H1 (cell line): Measurements from ENCODE around the gene CHD6. TPM values are rescaled to one million over a fixed set of nuclear protein-coding genes. Genes with fewer than 3 reads are reported as not detected.

Experiments
- CTCF ChIA-PET: fragments of 300-600 bp; sonication (Branson Sonifier 250); formaldehyde crosslinking; loops from one replicate; lab custom pipeline; 2021; ENCODE audit not compliant: partially characterized antibody; lab: Charles Lee
- POLR2A ChIA-PET: fragments of 300-600 bp; sonication (Branson Sonifier 250); formaldehyde crosslinking; loops from one replicate; lab custom pipeline; 2021; ENCODE audit warnings: inconsistent platforms; ENCODE audit not compliant: partially characterized antibody; lab: Charles Lee
- DNase-seq, 2 experiments: peaks; one replicate each; pipeline versions ENCODE4 v3.0.0 to v3.0.0-alpha.2; 2010 to 2022; ENCODE audit warnings: low spot score in 2 of 2, low read depth in 1 of 2, mixed read lengths in 1 of 2
- FAIRE-seq: peaks from 2 replicates; lab custom pipeline; 2011; peaks lifted over from hg19 to GRCh38; lab: Jason Lieb, UNC
- H2AFZ ChIP-seq: 2 replicates; pipeline ENCODE4 v1.8.1; 2012; ENCODE audit warnings: low read length, inconsistent platforms
- H2AK5ac ChIP-seq: 2 replicates; pipeline ENCODE4 v1.6.1; 2013; ENCODE audit warnings: low read depth, low read length
- H2BK120ac ChIP-seq: replicated peaks from 2 replicates; pipeline ENCODE3; 2013; ENCODE audit warnings: low read depth, low read length, inconsistent platforms
- H2BK12ac ChIP-seq: 2 replicates; pipeline ENCODE4 v1.6.1; 2013; ENCODE audit warnings: low read depth, low read length
- H2BK15ac ChIP-seq: 2 replicates; pipeline ENCODE4 v1.6.1; 2013; ENCODE audit warnings: low read length
- H2BK20ac ChIP-seq: 2 replicates; pipeline ENCODE4 v1.6.1; 2013; ENCODE audit warnings: low read length
- H2BK5ac ChIP-seq: 2 replicates; pipeline ENCODE4 v1.6.1; 2013; ENCODE audit warnings: low read depth, low read length
- H3K14ac ChIP-seq: 2 replicates; pipeline ENCODE4 v1.6.1; 2013; ENCODE audit warnings: inconsistent platforms; ENCODE audit not compliant: insufficient read length
- H3K18ac ChIP-seq: 2 replicates; pipeline ENCODE4 v1.6.1; 2013; ENCODE audit warnings: low read length; ENCODE audit errors: extremely low read depth
- H3K23ac ChIP-seq: 2 replicates; pipeline ENCODE4 v1.6.1; 2013; ENCODE audit warnings: inconsistent platforms; ENCODE audit not compliant: insufficient read length
- H3K23me2 ChIP-seq: 2 replicates; pipeline ENCODE4 v1.6.1; 2013; ENCODE audit warnings: low read depth, low read length
- H3K27ac ChIP-seq: 2 replicates; pipeline ENCODE4 v1.6.1; 2011; ENCODE audit warnings: low read depth, low read length, inconsistent platforms
- H3K27me3 ChIP-seq, 4 experiments: replicated peaks in 1 of 4; 1 replicate in 1 of 4; 2 replicates in 3 of 4; pipeline versions ENCODE4 v1.6.1 to v1.8.1; 2011 to 2013; ENCODE audit warnings: low read length in 3 of 4, mild to moderate bottlenecking in 3 of 4, inconsistent platforms in 2 of 4, mixed read lengths in 2 of 4, moderate library complexity in 1 of 4; ENCODE audit not compliant: control insufficient read depth in 3 of 4, insufficient read depth in 3 of 4; ENCODE audit errors: extremely low read depth in 1 of 4
- H3K36me3 ChIP-seq, 4 experiments: 2 replicates each; pipeline versions ENCODE4 v1.6.1 to v1.8.1; 2011 to 2013; ENCODE audit warnings: mild to moderate bottlenecking in 4 of 4, low read length in 3 of 4, moderate library complexity in 2 of 4, control low read depth in 1 of 4, inconsistent platforms in 1 of 4; ENCODE audit not compliant: insufficient read depth in 4 of 4, control insufficient read depth in 2 of 4
- H3K4ac ChIP-seq: replicated peaks from 2 replicates; pipeline ENCODE3; 2013; ENCODE audit warnings: low read length, low read depth, mixed read lengths, inconsistent platforms; ENCODE audit not compliant: insufficient read length
- H3K4me1 ChIP-seq, 4 experiments: replicated peaks in 1 of 4; 1 replicate in 1 of 4; 2 replicates in 3 of 4; pipeline versions ENCODE4 v1.6.1 to v1.8.1; 2011 to 2013; ENCODE audit warnings: low read length in 3 of 4, inconsistent platforms in 2 of 4, mixed read lengths in 1 of 4; ENCODE audit not compliant: insufficient read depth in 4 of 4, control insufficient read depth in 3 of 4
- H3K4me2 ChIP-seq, 2 experiments: 2 replicates each; pipeline versions ENCODE4 v1.6.1 to v1.8.1; 2011 to 2013; ENCODE audit warnings: low read depth in 2 of 2, low read length in 2 of 2, control low read depth in 1 of 2, inconsistent platforms in 1 of 2, mild to moderate bottlenecking in 1 of 2; ENCODE audit not compliant: insufficient read depth in 1 of 2
- H3K4me3 ChIP-seq, 4 experiments: fragments of 200-600, 300-600 bp in 1 of 4; sonication (generic), shearing (Covaris generic), sonication (Bioruptor Twin) in 1 of 4; 2 replicates each; pipeline versions ENCODE4 v1.5.1 to v1.8.1; 2011 to 2016; ENCODE audit warnings: low read length in 4 of 4, low read depth in 3 of 4, control low read depth in 2 of 4, inconsistent platforms in 2 of 4, mild to moderate bottlenecking in 2 of 4, mixed read lengths in 1 of 4, moderate library complexity in 1 of 4; ENCODE audit not compliant: insufficient read depth in 2 of 4; ENCODE audit errors: extremely low read depth in 1 of 4
- H3K56ac ChIP-seq: replicated peaks from 2 replicates; pipeline ENCODE3; 2013; ENCODE audit warnings: low read depth, mild to moderate bottlenecking, mixed read lengths, low read length, inconsistent platforms; ENCODE audit not compliant: insufficient read length
- H3K79me1 ChIP-seq: 2 replicates; pipeline ENCODE4 v1.6.1; 2013; ENCODE audit warnings: low read depth, low read length, control low read depth
- H3K79me2 ChIP-seq, 2 experiments: 2 replicates each; pipeline versions ENCODE4 v1.6.1 to v1.8.1; 2012 to 2013; ENCODE audit warnings: low read length in 2 of 2, mild to moderate bottlenecking in 2 of 2, inconsistent platforms in 1 of 2; ENCODE audit not compliant: insufficient read depth in 2 of 2, control insufficient read depth in 1 of 2
- H3K9ac ChIP-seq, 4 experiments: replicated peaks in 1 of 4; 1 replicate in 1 of 4; 2 replicates in 3 of 4; pipeline versions ENCODE4 v1.6.1 to v1.8.1; 2011 to 2013; ENCODE audit warnings: low read depth in 3 of 4, low read length in 3 of 4, control low read depth in 2 of 4, mild to moderate bottlenecking in 2 of 4, moderate library complexity in 2 of 4, inconsistent platforms in 1 of 4; ENCODE audit errors: extremely low read depth in 1 of 4
- H3K9me3 ChIP-seq, 2 experiments: 2 replicates each; pipeline versions ENCODE4 v1.6.1 to v1.8.1; 2012 to 2013; ENCODE audit warnings: mild to moderate bottlenecking in 2 of 2, moderate library complexity in 2 of 2, control low read depth in 1 of 2, inconsistent platforms in 1 of 2, low read depth in 1 of 2, low read length in 1 of 2, mixed read lengths in 1 of 2; ENCODE audit not compliant: insufficient read depth in 2 of 2
- H4K20me1 ChIP-seq, 2 experiments: replicated peaks in 1 of 2; 2 replicates each; pipeline versions ENCODE3 to v1.8.1; 2011 to 2013; ENCODE audit warnings: inconsistent platforms in 2 of 2, low read length in 2 of 2, mild to moderate bottlenecking in 1 of 2; ENCODE audit not compliant: insufficient read depth in 2 of 2, control insufficient read depth in 1 of 2
- H4K5ac ChIP-seq: 2 replicates; pipeline ENCODE4 v1.6.1; 2013; ENCODE audit warnings: low read length, low read depth, mixed read lengths, inconsistent platforms; ENCODE audit not compliant: insufficient read length
- H4K8ac ChIP-seq: 2 replicates; pipeline ENCODE4 v1.8.0; 2013; ENCODE audit warnings: mild to moderate bottlenecking, moderate library complexity, low read length, inconsistent platforms; ENCODE audit not compliant: insufficient read depth; ENCODE audit errors: extremely low read depth
- H4K91ac ChIP-seq: replicated peaks from 2 replicates; pipeline ENCODE3; 2013; ENCODE audit warnings: low read length, mixed read lengths, inconsistent platforms; ENCODE audit not compliant: insufficient read length
- GTF2F1 ChIP-seq: IDR thresholded peaks from 2 replicates; pipeline ENCODE4 v1.6.1; 2012; ENCODE audit warnings: low read depth, low read length, improper control_type of control experiment, borderline replicate concordance
- JUN ChIP-seq: IDR thresholded peaks from 2 replicates; pipeline ENCODE4 v1.6.1; 2011; ENCODE audit warnings: low read depth, mild to moderate bottlenecking, improper control_type of control experiment, low read length
- SIN3A ChIP-seq, 2 experiments: IDR thresholded peaks in 1 of 2; conservative IDR thresholded peaks in 1 of 2; 2 replicates each; pipeline ENCODE4 v1.6.1; 2011 to 2012; ENCODE audit warnings: low read length in 2 of 2, improper control_type of control experiment in 1 of 2, low read depth in 1 of 2, mild to moderate bottlenecking in 1 of 2
- TAF1 ChIP-seq: IDR thresholded peaks from 2 replicates; pipeline ENCODE4 v1.6.1; 2011; ENCODE audit warnings: mild to moderate bottlenecking, low read depth, low read length
- TCF12 ChIP-seq: IDR thresholded peaks from 2 replicates; pipeline ENCODE4 v1.6.1; 2011; ENCODE audit warnings: low read depth, mild to moderate bottlenecking, low read length
- WGBS, 2 experiments: shearing (Covaris generic) in 1 of 2; methylation state at CpG; one replicate each; pipeline versions ENCODE4 v1.1.6 to v1.1.7; 2013 to 2015; ENCODE audit warnings: low lambda C conversion rate in 2 of 2, mixed read lengths in 2 of 2, inconsistent platforms in 1 of 2, low coverage in 1 of 2, missing lambda C conversion rate in 1 of 2; ENCODE audit not compliant: insufficient replicate concordance in 2 of 2, insufficient coverage in 1 of 2, insufficient read length in 1 of 2; ENCODE audit errors: extremely low coverage in 1 of 2, missing lambda C conversion rate in 1 of 2; 5-methylcytosine and 5-hydroxymethylcytosine counted together
- polyA plus RNA-seq, 7 experiments: library from polyadenylated mRNA; depleted of rRNA in 3 of 7; stranded (reverse) in 5 of 7; unstranded in 2 of 7; fragments of >200 nt in 5 of 7; fragments of 200-250 nt in 2 of 7; gene quantifications; 1 replicate in 5 of 7; 2 replicates in 1 of 7; 4 replicates in 1 of 7; pipeline versions ENCODE4 v1.2.1 to v1.2.3, GENCODE V29; 2011 to 2013; ENCODE audit warnings: missing spikeins in 2 of 7, mixed read lengths in 2 of 7
- total RNA-seq: library from RNA; stranded (reverse); fragmentation: NEBNext Ultra II Directional; extraction: Animal tissue kit (Norgen Biotek cat#: 25700); gene quantifications from 2 replicates; pipeline ENCODE4 v1.2.1, GENCODE V29; 2021
- TF ChIP-seq, protein P1 (sequence below), 3 experiments: IDR thresholded peaks; 1 replicate in 2 of 3; 2 replicates in 1 of 3; pipeline versions ENCODE4 v1.5.1 to v1.6.1; 2011; ENCODE audit warnings: low read length in 3 of 3, mild to moderate bottlenecking in 3 of 3, inconsistent platforms in 2 of 3, low read depth in 1 of 3, moderate library complexity in 1 of 3; ENCODE audit not compliant: insufficient read depth in 1 of 3; ENCODE audit errors: control extremely low read depth in 1 of 3

CHD6 gene
- total and polyA plus RNA-seq, 2 of the 8 experiments (the other 6 are each of a cell fraction or from before 2014, with no cell fraction given) = 11.1 to 62.9 TPM

DNA sequence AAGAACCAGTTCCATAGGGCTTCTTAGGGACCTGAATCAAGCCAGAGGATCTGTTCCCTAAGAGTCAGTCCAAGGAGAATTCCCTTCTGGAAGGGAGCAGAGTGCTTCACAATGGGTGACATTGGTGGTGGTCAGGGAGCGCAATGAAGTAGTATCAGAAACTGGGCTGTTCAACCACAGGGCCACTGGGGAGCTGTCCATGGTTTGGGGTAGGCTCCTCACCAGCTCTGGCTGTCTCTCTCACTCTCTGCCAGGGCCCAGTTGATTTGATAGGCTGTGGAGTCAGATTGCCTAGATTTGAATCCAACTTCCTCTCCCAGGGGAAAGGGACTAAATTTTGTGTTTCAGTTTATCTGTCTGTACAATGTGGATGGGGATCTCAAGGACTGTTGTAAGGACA lies 36.7 kb upstream of the CHD6 start:
- POLR2A ChIA-PET = interaction anchor here (0.6 kb wide), 1 partner anchor 38 kb away, joined by 3 read pairs; no protein-coding TSS in a partner anchor
- FAIRE-seq = no peak
- 90% methylated on average over 1 of the region's 1 CpG; no CpG with 5 or more reads in 1 of the 2 experiments for WGBS, 2 experiments
- CTCF ChIA-PET = no interaction called here
- Histone ChIP-seq H3K4me3 (no peak overlapping the region), H4K8ac (no peak overlapping the region), H3K9me3 (no peaks in the 10 kb centered on the region), H3K36me3 (no peaks in the 10 kb centered on the region), H3K9ac (no peak overlapping the region), H4K20me1 (no peaks in the 10 kb centered on the region), H2BK15ac (no peak overlapping the region), H2BK12ac (no peak overlapping the region), H3K27ac (no peak overlapping the region), H3K4me2 (no peak overlapping the region), H2BK120ac (no peak overlapping the region), H2AK5ac (no peak overlapping the region), H4K5ac (no peak overlapping the region), H3K18ac (no peak overlapping the region), H2BK5ac (no peak overlapping the region), H2BK20ac (no peak overlapping the region), H2AFZ (no peak overlapping the region), H3K27me3 (no peaks in the 10 kb centered on the region), H3K79me2 (no peaks in the 10 kb centered on the region), H3K23me2 (no peaks in the 10 kb centered on the region), H3K79me1 (no peaks in the 10 kb centered on the region), H3K4ac (no peak overlapping the region), H3K23ac (no peak overlapping the region), H3K4me1 (peaks cover 2 to 13% (median 3%) of the 10 kb centered on the region in 4 experiments; a peak in 3 of 7 replicates), H3K14ac (no peak overlapping the region), H4K91ac (no peak overlapping the region), H3K56ac (no peak overlapping the region)
- no peak for DNase-seq
- TF ChIP-seq JUN = no peak
- TF ChIP-seq TAF1 = no peak
- no peak for TF ChIP-seq TCF12
- TF ChIP-seq, protein P1, sequence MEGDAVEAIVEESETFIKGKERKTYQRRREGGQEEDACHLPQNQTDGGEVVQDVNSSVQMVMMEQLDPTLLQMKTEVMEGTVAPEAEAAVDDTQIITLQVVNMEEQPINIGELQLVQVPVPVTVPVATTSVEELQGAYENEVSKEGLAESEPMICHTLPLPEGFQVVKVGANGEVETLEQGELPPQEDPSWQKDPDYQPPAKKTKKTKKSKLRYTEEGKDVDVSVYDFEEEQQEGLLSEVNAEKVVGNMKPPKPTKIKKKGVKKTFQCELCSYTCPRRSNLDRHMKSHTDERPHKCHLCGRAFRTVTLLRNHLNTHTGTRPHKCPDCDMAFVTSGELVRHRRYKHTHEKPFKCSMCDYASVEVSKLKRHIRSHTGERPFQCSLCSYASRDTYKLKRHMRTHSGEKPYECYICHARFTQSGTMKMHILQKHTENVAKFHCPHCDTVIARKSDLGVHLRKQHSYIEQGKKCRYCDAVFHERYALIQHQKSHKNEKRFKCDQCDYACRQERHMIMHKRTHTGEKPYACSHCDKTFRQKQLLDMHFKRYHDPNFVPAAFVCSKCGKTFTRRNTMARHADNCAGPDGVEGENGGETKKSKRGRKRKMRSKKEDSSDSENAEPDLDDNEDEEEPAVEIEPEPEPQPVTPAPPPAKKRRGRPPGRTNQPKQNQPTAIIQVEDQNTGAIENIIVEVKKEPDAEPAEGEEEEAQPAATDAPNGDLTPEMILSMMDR (IDR thresholded peaks at IDR 0.05; ENCODE audit: control extremely low read depth in 1 of 3, insufficient read depth in 1 of 3, low read depth in 1 of 3, low read length in 3 of 3) = no peak
- 0 out of 4 replicates have a peak, but pooled peaks have one; percentile 22 to 58 for TF ChIP-seq SIN3A (conservative IDR thresholded peaks at IDR 0.05 in 1 of 2, IDR thresholded peaks at IDR 0.05 in 1 of 2; ENCODE audit: low read depth in 1 of 2, low read length in 2 of 2)
- no peak for TF ChIP-seq GTF2F1
